LNCaP clone FGC (cell line): ENCODE measurements around the gene FCRL6.

Experiments used
- DNase-seq: peaks from one replicate; pipeline ENCODE4 v3.0.0-alpha.2; 2011; ENCODE audit warnings: low read depth
- H3K4me3 ChIP-seq: 2 replicates; pipeline ENCODE4 v1.5.1; 2011; ENCODE audit warnings: mild to moderate bottlenecking, low read depth, low read length, control low read depth
- CTCF ChIP-seq: IDR thresholded peaks from 2 replicates; pipeline ENCODE4 v1.5.1; 2012; ENCODE audit warnings: mild to moderate bottlenecking; ENCODE audit not compliant: control insufficient read depth, insufficient read depth; ENCODE audit errors: extremely low read depth

The FCRL6 gene

DNA sequence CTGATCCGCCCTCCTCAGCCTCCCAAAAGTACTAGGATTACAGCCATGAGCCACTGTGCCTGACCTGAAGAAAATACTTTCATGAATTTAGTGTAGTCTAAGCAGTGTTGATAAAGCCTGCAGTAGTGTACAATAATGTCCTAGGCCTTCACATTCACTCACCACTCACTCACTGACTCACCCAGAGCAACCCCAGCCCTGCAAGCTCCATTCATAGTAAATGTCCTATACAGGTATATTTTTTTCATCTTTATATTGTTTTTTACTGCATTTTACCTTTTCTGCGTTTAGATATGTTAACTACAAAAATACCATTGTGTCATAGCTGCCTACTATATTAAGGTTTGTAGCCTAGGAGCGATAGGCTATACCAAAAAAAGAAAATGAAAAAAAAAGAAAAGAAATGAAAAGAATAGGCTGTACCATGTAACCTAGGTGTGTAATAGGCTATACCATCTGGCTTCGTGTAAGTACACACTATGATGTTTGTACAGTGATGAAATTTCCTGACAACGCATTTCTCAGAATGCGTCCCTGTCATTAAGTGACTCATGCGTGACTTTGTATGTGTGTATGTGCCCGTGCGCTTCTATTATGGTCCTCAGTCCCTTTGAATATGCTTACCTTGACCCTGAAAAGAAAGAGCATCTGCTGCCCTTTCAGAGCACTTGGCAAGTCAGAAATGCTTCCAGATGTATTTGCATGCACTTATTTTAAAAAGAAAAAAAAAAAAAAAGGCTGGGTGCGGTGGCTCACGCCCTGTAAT is 15.3 kb downstream of the FCRL6 start:
- no peak overlapping the region for H3K4me3 ChIP-seq
- TF ChIP-seq CTCF = no peak
- peak; percentile 78 for DNase-seq

- TF ChIP-seq CTCF = no peak
- no peak for DNase-seq
- no peak overlapping the region for H3K4me3 ChIP-seq
Measured at GRCh38 chr1:159821171-159821867, 19.2 kb downstream of the FCRL6 start.

GRCh38 chr1:159823406-159823805 is 21.2 kb downstream of the FCRL6 start:
- no peak for TF ChIP-seq CTCF
- DNase-seq = no peak
- H3K4me3 ChIP-seq = no peak overlapping the region

GRCh38 chr1:159825564-159825963 is 23.4 kb downstream of the FCRL6 start:
- DNase-seq = no peak
- TF ChIP-seq CTCF = no peak
- no peak overlapping the region for H3K4me3 ChIP-seq

GRCh38 chr1:159826441-159827101 is 24.4 kb downstream of the FCRL6 start, which contains the start of gene SLAMF8:
TSS of gene SLAMF8 (plus strand) at chr1:159826873. CDS start at chr1:159826899, 26 bp downstream.
- DNase-seq = no peak
- H3K4me3 ChIP-seq = no peak within 1 kb of the TSS
- TF ChIP-seq CTCF = no peak

GRCh38 chr1:159827102-159827490 is 24.9 kb downstream of the FCRL6 start:
- TF ChIP-seq CTCF = no peak
- no peak overlapping the region for H3K4me3 ChIP-seq

More at GRCh38 chr1:159827102-159827490, 24.9 kb downstream of the FCRL6 start:
- DNase-seq = no peak
